Thyroid gland (tissue), 4 donors: ENCODE data around the gene CCSER1.

Experiments used
- CTCF ChIP-seq, 6 experiments: fragments of 200-600 bp in 3 of 6; fragments of 450-650 bp in 3 of 6; sonication (generic) in 3 of 6; IDR thresholded peaks; one replicate each; pipeline ENCODE4 v1.5.1; 2016 to 2019; ENCODE audit warnings: antibody characterized with exemption in 6 of 6, mild to moderate bottlenecking in 2 of 6, inconsistent platforms in 1 of 6, moderate library complexity in 1 of 6
- POLR2A ChIP-seq, 2 donors: fragments of 450-650 bp; IDR thresholded peaks; one replicate each; pipeline ENCODE4 v1.6.1; 2017; ENCODE audit warnings: antibody characterized with exemption in 2 of 2, mild to moderate bottlenecking in 2 of 2, moderate library complexity in 1 of 2

- TF ChIP-seq CTCF (IDR thresholded peaks at IDR 0.05) (no peak), POLR2A (IDR thresholded peaks at IDR 0.05) (no peak)
Measured at GRCh38 chr4:90292438-90292837, 165.2 kb downstream of the CCSER1 start.
